Hematopoietic multipotent progenitor cell treated with erythropoietin and hydrocortisone succinate and interleukin-3 and kit ligand, for 6 days (in vitro differentiated cells): ENCODE data around the gene NDUFV1.
"Not testable (repeated sequence)": the region's sequence is repeated elsewhere in the genome, so short reads cannot be mapped to it uniquely, and the experiment has no call there.

ENCODE experiments used
- DNase-seq: peaks from one replicate; pipeline ENCODE4 v3.0.0-alpha.2; 2015

Gene NDUFV1

DNA sequence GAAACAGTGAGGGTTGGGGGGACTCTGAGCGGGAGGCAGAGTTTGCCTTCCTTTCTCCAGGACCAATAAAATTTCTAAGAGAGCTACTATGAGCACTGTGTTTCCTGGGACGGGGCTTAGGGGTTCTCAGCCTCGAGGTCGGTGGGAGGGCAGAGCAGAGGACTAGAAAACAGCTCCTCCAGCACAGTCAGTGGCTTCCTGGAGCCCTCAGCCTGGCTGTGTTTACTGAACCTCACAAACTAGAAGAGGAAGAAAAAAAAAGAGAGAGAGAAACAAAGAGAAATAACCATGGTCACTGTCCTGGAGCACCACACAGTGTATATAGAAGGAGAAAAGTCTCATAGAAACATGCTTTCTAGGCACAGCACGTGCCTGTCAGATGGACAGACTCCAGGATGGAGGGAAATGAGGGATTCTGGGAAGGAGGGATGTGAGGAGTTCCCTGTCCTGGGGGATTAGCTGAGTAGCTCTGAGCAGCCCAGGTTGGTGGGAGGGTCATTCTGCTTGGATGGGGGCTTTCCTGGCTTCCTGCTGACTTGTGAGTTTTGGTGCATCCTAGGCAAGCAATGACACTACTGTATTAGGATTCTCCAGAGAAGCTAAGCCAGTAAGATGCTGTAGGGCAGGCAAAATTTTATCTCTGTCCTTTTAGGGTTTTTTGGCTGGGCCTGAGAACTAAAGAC, 20.0 kb upstream of the NDUFV1 start:
- no peak for DNase-seq

DNA sequence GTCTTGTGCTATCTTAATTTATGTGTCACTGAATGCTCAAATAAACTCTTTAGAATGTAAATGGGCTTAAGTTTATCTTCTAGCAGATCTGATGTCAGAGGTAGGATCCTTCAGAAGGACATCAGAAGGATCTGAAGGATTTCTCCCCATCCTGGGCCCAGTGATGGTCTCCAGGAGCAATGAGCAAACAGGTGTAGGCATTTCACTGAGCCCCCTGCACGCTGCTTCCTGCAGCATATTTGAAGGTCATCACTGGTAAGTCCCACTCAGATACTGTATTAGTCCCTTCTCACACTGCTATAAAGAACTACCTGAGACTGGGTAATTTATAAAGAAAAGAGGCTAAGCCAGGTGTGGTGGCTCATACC, 18.6 kb upstream of the NDUFV1 start:
- no peak for DNase-seq

GRCh38 chr11:67588899-67589415, 17.8 kb upstream of the NDUFV1 start:
- DNase-seq: not testable (repeated sequence)

- no peak for DNase-seq
Observed at GRCh38 chr11:67592880-67593564, 13.7 kb upstream of the NDUFV1 start.

DNA sequence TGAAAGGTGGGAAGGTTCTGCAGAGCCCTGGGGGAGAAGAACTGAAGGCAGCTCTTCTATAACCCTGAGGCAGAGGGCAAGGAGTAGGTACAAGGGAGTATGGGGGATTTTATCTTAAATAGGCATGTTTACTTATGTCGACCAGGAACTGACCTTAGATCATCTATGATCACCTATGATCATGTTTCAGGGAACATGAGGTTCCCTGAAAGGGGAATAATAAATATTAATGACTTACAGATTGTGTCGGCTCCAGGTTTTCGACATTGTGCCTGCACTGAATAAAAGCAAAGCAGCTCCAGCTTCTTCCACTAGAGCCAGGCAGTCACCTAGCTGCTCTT, 13.2 kb upstream of the NDUFV1 start:
- no peak for DNase-seq

GRCh38 chr11:67594480-67594879, 12.3 kb upstream of the NDUFV1 start:
- DNase-seq: no peak

DNA sequence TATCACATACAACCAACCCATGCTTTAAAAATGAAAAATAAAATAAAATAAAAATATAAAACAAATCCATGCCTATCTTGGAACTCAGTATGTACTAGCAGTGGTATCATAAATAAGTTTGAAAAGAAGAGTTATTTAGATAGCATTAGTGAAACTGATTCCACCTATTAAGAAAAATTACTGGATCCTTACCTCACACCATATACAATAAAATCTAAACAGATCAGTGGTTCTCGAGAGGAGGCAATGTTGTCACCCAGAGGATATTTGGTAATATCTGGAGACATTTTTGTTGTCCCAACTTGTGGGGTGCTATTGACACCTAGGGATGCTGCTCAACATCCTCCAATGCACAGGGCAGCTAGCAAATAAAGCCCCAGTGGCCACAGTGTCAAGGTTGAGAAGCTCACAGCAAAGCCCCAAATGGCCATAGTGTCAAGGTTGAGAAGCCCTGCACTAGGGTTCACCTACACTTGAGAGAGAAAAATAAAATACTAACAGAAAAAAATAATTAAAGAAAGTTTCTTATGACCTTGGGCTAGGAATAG, 9.9 kb upstream of the NDUFV1 start:
- no peak for DNase-seq

DNA sequence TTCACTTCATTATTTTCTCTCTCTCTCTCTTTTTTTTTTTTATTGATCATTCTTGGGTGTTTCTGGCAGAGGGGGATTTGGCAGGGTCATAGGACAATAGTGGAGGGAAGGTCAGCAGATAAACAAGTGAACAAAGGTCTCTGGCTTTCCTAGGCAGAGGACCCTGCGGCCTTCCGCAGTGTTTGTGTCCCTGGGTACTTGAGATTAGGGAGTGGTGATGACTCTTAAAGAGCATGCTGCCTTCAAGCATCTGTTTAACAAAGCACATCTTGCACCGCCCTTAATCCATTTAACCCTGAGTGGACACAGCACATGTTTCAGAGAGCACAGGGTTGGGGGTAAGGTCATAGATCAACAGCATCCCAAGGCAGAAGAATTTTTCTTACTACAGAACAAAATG, 9.3 kb upstream of the NDUFV1 start:
- DNase-seq: not testable (repeated sequence)

- not testable (repeated sequence) for DNase-seq
Observed at GRCh38 chr11:67597963-67598362, 8.8 kb upstream of the NDUFV1 start.

- DNase-seq: no peak
Observed at GRCh38 chr11:67599149-67599548, 7.6 kb upstream of the NDUFV1 start.

- peak; percentile 58 for DNase-seq
Observed at GRCh38 chr11:67600324-67601029, 6.3 kb upstream of the NDUFV1 start.

DNA sequence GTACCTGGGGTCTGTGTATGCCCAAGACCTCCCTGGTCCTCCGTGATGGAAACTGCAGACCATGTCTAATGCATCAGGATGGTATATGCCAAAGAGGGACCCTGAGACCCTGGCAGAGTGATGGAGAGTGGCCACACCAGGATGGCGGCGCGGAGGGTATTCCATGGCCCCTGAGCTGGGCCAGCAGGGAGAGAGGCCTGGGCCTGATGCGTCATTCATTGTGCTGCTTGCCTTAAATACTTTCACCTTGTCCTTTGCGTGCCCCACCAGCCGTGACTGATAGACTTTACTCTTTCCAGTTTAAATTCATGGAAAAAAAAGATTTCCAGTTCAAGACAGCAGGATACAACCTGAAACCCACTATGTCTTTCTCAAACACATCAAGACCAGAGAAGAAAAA, 5.6 kb upstream of the NDUFV1 start:
- DNase-seq: no peak

DNA sequence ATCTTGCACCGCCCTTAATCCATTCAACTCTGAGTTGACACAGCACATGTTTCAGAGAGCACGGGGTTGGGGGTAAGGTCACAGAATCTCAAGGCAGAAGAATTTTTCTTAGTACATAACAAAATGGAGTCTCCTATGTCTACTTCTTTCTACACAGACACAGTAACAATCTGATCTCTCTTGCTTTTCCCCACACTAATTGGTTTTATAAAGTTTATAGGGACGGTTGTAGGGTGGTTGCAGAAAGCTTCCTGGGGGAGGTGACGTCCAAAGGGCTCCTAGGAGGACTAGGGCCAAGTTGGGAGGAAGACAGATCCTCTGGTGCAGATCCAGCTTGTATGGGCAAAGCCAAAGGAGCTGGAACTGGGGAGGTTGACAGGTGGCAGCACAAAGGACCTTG, 2.6 kb upstream of the NDUFV1 start:
- not testable (repeated sequence) for DNase-seq

- DNase-seq: no peak
Observed at GRCh38 chr11:67604815-67605214, 1.9 kb upstream of the NDUFV1 start.

GRCh38 chr11:67605231-67606011, 1.3 kb upstream of the NDUFV1 start:
- no peak for DNase-seq

- no peak for DNase-seq
Observed at GRCh38 chr11:67606093-67606491, 644 bp upstream of the NDUFV1 start.

- DNase-seq: no peak
Observed at GRCh38 chr11:67607507-67607906, 771 bp downstream of the NDUFV1 start.

DNA sequence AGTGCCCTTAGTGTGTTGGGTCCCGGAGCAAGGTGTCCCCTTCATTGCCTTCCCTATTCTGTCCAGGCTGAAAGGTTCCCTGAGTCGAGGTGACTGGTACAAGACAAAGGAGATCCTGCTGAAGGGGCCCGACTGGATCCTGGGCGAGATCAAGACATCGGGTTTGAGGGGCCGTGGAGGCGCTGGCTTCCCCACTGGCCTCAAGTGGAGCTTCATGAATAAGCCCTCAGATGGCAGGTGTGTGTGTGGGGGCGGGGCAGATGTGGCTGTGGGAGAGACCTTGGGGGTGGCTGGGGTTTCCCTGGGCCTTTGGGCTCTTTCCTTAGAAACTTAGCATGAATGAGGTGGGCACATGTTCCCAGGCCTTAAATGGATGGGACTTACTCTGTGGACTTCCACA, 1.8 kb downstream of the NDUFV1 start:
- no peak for DNase-seq

GRCh38 chr11:67609316-67609715, 2.6 kb downstream of the NDUFV1 start:
- DNase-seq: no peak

DNA sequence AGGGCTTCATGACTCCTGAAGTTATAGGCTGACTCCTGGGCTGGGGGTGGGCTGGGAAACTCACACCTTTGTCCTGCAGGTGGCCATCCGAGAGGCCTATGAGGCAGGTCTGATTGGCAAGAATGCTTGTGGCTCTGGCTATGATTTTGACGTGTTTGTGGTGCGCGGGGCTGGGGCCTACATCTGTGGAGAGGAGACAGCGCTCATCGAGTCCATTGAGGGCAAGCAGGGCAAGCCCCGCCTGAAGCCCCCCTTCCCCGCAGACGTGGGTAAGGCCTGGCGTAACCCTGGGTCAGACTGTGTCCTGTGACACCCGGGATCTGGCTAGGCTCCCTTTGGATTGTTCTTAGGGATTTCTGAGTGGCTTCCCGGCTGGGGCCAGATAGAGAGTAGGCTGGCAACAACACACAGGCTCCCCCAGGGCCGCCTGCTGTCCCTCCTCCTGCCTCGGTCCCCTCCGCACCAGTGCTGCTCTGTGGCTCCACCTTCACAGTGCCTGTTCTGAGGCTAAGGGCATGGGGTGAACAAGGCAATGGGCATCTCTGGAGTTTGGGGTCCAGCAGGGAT, 3.6 kb downstream of the NDUFV1 start:
- no peak for DNase-seq

- DNase-seq: no peak
Observed at GRCh38 chr11:67611165-67611564, 4.4 kb downstream of the NDUFV1 start.
